Hepatic stellate cell (primary cell): ENCODE measurements around the gene JCAD.
A peak's percentile ranks its signal among the peaks of the same experiment; 100 is the strongest.
"Not testable (repeated sequence)": the region's sequence is repeated elsewhere in the genome, so short reads cannot be mapped to it uniquely, and the experiment has no call there.

ENCODE experiments used
- DNase-seq: peaks from one replicate; pipeline ENCODE4 v3.0.0; 2011; ENCODE audit warnings: low spot score

JCAD gene

GRCh38 chr10:30059209-30060107 is at the start of gene JCAD:
Gene JCAD, minus strand, starts transcription at chr10:30059586. Its CDS starts 11,774 bp downstream, at chr10:30047812.
- peak; percentile 70 for DNase-seq

- DNase-seq = no peak
Measured at GRCh38 chr10:30106987-30107386, 47.6 kb upstream of the JCAD start.

GRCh38 chr10:30103595-30104320 is 44.4 kb upstream of the JCAD start:
- no peak for DNase-seq

GRCh38 chr10:30099706-30100105 is 40.3 kb upstream of the JCAD start:
- not testable (repeated sequence) for DNase-seq

GRCh38 chr10:30099101-30099500 is 39.7 kb upstream of the JCAD start:
- no peak for DNase-seq

- DNase-seq = no peak
Measured at GRCh38 chr10:30098629-30099028, 39.2 kb upstream of the JCAD start.

- no peak for DNase-seq
Measured at GRCh38 chr10:30096564-30096963, 37.2 kb upstream of the JCAD start.

GRCh38 chr10:30095631-30096422 is 36.4 kb upstream of the JCAD start:
- DNase-seq = no peak

- no peak for DNase-seq
Measured at GRCh38 chr10:30094601-30095000, 35.2 kb upstream of the JCAD start.

- DNase-seq = no peak
Measured at GRCh38 chr10:30093303-30093950, 34.0 kb upstream of the JCAD start.

GRCh38 chr10:30092151-30092790 is 32.9 kb upstream of the JCAD start:
- no peak for DNase-seq

GRCh38 chr10:30091136-30091535 is 31.8 kb upstream of the JCAD start:
- no peak for DNase-seq

GRCh38 chr10:30088178-30088577 is 28.8 kb upstream of the JCAD start:
- DNase-seq = no peak

GRCh38 chr10:30083934-30084333 is 24.5 kb upstream of the JCAD start:
- no peak for DNase-seq

GRCh38 chr10:30081182-30081581 is 21.8 kb upstream of the JCAD start:
- DNase-seq = no peak

- no peak for DNase-seq
Measured at GRCh38 chr10:30080161-30080560, 20.8 kb upstream of the JCAD start.

- no peak for DNase-seq
Measured at GRCh38 chr10:30079408-30079807, 20.0 kb upstream of the JCAD start.

- no peak for DNase-seq
Measured at GRCh38 chr10:30075481-30075880, 16.1 kb upstream of the JCAD start.

GRCh38 chr10:30074933-30075332 is 15.5 kb upstream of the JCAD start:
- no peak for DNase-seq

GRCh38 chr10:30074090-30074489 is 14.7 kb upstream of the JCAD start:
- no peak for DNase-seq

GRCh38 chr10:30073767-30074060 is 14.3 kb upstream of the JCAD start:
- no peak for DNase-seq
